GM12872 (cell line): ENCODE measurements around the gene P2RX2.

ENCODE experiments used
- CTCF ChIP-seq: IDR thresholded peaks from 3 replicates; pipeline ENCODE4 v1.5.1; 2011; ENCODE audit warnings: low read depth, mild to moderate bottlenecking, low read length, moderate library complexity; ENCODE audit not compliant: insufficient read depth

Gene P2RX2

GRCh38 chr12:132624910-132625630 is 6.5 kb downstream of the P2RX2 start:
- no peak for TF ChIP-seq CTCF

GRCh38 chr12:132625731-132626430 is 7.3 kb downstream of the P2RX2 start:
- TF ChIP-seq CTCF, result no peak

GRCh38 chr12:132629330-132629729 is 10.8 kb downstream of the P2RX2 start:
- TF ChIP-seq CTCF, result no peak

DNA sequence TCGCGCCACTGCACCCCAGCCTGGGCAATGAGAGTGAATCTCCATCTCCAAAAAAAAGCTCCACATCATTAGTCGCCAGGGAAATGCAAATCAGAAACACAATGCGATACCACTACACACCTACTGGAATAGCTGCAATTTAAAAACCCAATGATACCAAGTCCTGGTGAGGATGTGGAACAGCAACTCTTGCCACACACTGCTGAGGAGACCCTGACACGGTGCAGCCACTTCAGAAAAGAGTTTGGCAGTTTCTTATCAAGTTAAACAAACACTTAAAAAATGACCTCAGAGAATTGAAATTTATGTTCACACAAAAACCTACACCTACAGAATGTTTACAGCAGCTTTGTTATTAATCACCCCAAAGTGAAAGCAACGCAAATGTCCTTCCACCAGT is 12.1 kb downstream of the P2RX2 start:
- TF ChIP-seq CTCF, result no peak

- TF ChIP-seq CTCF, result no peak
Measured at GRCh38 chr12:132631666-132632065, 13.1 kb downstream of the P2RX2 start.

- TF ChIP-seq CTCF, result no peak
Measured at GRCh38 chr12:132632521-132633228, 14.1 kb downstream of the P2RX2 start.

- no peak for TF ChIP-seq CTCF
Measured at GRCh38 chr12:132633398-132633797, 14.8 kb downstream of the P2RX2 start.
